HG03575 (cell line): ENCODE results near the gene TMEM158.

Source experiments
- ATAC-seq: cut with Tn5 transposase; IDR thresholded peaks from one replicate; pipeline ENCODE4 v1.9.1; 2021; ENCODE audit not compliant: unreplicated experiment, insufficient number of reproducible peaks, low FRiP score; ENCODE audit errors: extremely low read depth

Gene TMEM158

GRCh38 chr3:45180899-45181298 is 45.2 kb downstream of the TMEM158 start:
- ATAC-seq = no peak

- ATAC-seq = no peak
Observed at GRCh38 chr3:45180051-45180450, 46.0 kb downstream of the TMEM158 start.

GRCh38 chr3:45179163-45179562 is 46.9 kb downstream of the TMEM158 start:
- ATAC-seq = no peak

DNA sequence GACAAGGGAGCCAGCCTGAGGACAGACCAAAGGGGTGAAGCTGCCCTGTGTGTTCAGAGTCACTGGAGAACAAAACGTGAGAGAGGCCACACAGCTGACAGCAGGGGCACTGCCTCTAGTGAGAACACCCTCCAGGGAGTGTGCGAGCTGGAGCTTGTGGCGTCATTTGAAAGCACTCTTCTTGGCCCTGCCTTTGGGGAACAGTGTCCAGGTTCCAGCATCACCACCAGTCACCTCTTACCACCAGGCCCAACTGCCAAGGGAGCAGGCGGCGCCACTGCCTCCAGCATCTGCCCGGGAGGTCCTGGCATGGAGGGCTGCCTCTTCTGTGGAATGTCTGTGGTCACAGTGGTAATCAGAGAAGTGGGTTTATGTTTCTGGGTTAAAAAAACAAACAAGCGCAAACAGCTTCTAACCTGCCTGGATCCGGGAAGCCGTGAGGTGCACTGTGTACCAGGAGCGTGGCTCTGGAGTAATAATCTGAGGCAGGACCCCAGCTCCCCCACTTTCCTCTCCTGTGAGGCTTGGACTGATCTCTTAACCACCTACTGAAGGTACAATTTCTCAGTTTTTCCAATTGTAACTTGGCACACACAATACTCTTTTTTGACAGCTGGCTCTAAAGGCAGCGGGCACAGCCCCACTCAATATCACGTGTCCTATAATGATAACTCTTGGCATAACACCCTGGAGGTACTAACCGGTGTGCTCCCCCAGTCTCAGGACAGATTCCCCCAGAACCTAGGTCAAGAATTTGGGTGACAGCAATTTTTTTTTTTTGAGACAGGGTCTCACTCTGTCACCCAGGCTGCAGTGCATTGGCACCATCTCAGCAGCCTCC is 47.7 kb downstream of the TMEM158 start:
- no peak for ATAC-seq

DNA sequence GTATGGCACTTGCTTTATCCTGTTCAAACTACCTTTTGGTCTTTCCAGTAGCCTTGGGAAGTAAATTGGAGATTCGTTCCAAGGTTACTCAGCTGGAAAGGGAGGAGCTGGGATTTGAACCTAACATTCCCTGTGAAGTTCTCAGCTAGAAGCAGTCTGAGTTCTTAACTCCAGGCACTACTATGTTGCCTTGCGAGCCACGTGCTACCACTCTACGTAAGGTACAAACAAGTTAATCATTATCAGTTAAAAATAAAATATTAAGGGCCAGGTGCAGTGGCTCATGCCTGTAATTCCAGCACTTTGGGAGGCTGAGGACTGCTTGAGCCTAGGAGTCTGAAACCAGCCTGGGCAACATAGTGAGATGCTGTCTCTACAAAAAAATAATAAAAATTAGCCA is 49.2 kb downstream of the TMEM158 start:
- no peak for ATAC-seq
